ENCODE measurements around the gene DBI.

DNA sequence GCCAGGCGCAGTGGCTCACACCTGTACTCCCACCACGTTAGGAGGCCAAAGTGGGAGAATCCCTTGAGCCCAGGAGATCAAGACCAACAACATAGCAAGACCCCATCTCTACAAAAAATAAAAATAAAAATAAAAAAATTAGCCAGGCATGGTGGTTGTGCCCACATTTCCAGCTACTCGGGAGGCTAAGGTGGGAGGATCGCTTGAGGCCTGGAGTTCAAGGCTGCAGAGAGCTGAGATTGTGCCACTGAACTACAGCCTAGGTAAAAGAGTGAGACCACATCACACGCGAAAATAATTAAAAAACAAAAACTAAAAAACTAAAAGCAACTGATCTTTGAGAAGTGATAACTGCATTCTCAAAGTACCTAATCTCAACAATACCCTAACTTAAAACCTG lies 2.0 kb upstream of the DBI start:
- TF ChIP-seq, protein P1, sequence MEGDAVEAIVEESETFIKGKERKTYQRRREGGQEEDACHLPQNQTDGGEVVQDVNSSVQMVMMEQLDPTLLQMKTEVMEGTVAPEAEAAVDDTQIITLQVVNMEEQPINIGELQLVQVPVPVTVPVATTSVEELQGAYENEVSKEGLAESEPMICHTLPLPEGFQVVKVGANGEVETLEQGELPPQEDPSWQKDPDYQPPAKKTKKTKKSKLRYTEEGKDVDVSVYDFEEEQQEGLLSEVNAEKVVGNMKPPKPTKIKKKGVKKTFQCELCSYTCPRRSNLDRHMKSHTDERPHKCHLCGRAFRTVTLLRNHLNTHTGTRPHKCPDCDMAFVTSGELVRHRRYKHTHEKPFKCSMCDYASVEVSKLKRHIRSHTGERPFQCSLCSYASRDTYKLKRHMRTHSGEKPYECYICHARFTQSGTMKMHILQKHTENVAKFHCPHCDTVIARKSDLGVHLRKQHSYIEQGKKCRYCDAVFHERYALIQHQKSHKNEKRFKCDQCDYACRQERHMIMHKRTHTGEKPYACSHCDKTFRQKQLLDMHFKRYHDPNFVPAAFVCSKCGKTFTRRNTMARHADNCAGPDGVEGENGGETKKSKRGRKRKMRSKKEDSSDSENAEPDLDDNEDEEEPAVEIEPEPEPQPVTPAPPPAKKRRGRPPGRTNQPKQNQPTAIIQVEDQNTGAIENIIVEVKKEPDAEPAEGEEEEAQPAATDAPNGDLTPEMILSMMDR (IDR thresholded peaks at IDR 0.05): no peak
- TF ChIP-seq POLR2A (IDR thresholded peaks at IDR 0.05) (no peak), EP300 (IDR thresholded peaks at IDR 0.05) (no peak)

Measured in stomach (tissue), 4 donors.